Osteoblast (primary cell): ENCODE results near the gene CD8B2. TPM values are rescaled to one million over a fixed set of nuclear protein-coding genes. Genes with fewer than 3 reads are reported as not detected.
A peak's percentile ranks its signal among the peaks of the same experiment; 100 is the strongest.

Experiments used
- DNase-seq: peaks from one replicate; pipeline ENCODE4 v3.0.0; 2011; ENCODE audit warnings: low spot score, mixed read lengths; ENCODE audit not compliant: insufficient read length; ENCODE audit errors: missing footprints
- H2AFZ ChIP-seq: 2 replicates; pipeline ENCODE4 v1.6.0; 2011; ENCODE audit warnings: mild to moderate bottlenecking, low read length
- H3K27ac ChIP-seq: 2 replicates; pipeline ENCODE4 v1.5.1; 2011; ENCODE audit warnings: mild to moderate bottlenecking, low read depth, low read length, moderate library complexity
- H3K27me3 ChIP-seq: 2 replicates; pipeline ENCODE4 v1.6.0; 2012; ENCODE audit warnings: mild to moderate bottlenecking, control low read depth, inconsistent platforms, low read length, moderate library complexity; ENCODE audit not compliant: insufficient read depth
- H3K36me3 ChIP-seq: 2 replicates; pipeline ENCODE4 v1.5.1; 2011; ENCODE audit warnings: mild to moderate bottlenecking, low read length, control low read depth, moderate library complexity; ENCODE audit not compliant: insufficient read depth
- H3K4me1 ChIP-seq: 2 replicates; pipeline ENCODE4 v1.5.1; 2011; ENCODE audit warnings: mild to moderate bottlenecking, low read length, control low read depth, moderate library complexity; ENCODE audit not compliant: insufficient read depth
- H3K4me2 ChIP-seq: 2 replicates; pipeline ENCODE4 v1.6.0; 2011; ENCODE audit warnings: mild to moderate bottlenecking, low read length; ENCODE audit not compliant: insufficient read depth
- H3K4me3 ChIP-seq: fragments of 200-600 bp; sonication (generic); 3 replicates; pipeline ENCODE4 v1.5.1; 2012; ENCODE audit warnings: mild to moderate bottlenecking, low read length, inconsistent platforms; ENCODE audit not compliant: insufficient read depth
- H3K79me2 ChIP-seq: 2 replicates; pipeline ENCODE4 v1.6.0; 2012; ENCODE audit warnings: mild to moderate bottlenecking, low read length, control low read depth, inconsistent platforms; ENCODE audit not compliant: insufficient read depth
- H3K9me3 ChIP-seq: 2 replicates; pipeline ENCODE4 v1.5.1; 2011; ENCODE audit warnings: low read depth, low read length, control low read depth
- H4K20me1 ChIP-seq: 2 replicates; pipeline ENCODE4 v1.6.0; 2012; ENCODE audit warnings: mild to moderate bottlenecking, low read length, control low read depth; ENCODE audit not compliant: insufficient read depth
- CTCF ChIP-seq: IDR thresholded peaks from 2 replicates; pipeline ENCODE4 v1.5.1; 2011; ENCODE audit warnings: mild to moderate bottlenecking, low read depth, low read length, moderate library complexity; ENCODE audit errors: extremely low read depth
- total RNA-seq: library from RNA; depleted of rRNA; stranded (reverse); fragments of >200 nt; gene quantifications from 2 replicates; pipeline ENCODE4 v1.2.3, GENCODE V29; 2012

CD8B2 gene
- total RNA-seq, 1 donor = not detected

GRCh38 chr2:106542746-106543359 lies 55.7 kb downstream of the CD8B2 start:
- Histone ChIP-seq H4K20me1 (no peaks in the 10 kb centered on the region), H3K4me3 (peak overlapping the region; percentile 43), H3K4me1 (no peaks in the 10 kb centered on the region), H3K27me3 (peaks cover 11% of the 10 kb centered on the region), H3K4me2 (peak overlapping the region; percentile 71), H3K36me3 (no peaks in the 10 kb centered on the region), H2AFZ (peak overlapping the region; percentile 69), H3K9me3 (no peaks in the 10 kb centered on the region), H3K79me2 (no peaks in the 10 kb centered on the region), H3K27ac (no peak overlapping the region)
- peak; percentile 89 for TF ChIP-seq CTCF
- peak; percentile 85 for DNase-seq

- no peak overlapping the region for H3K27ac ChIP-seq
- no peaks in the 10 kb centered on the region for H3K9me3 ChIP-seq
- TF ChIP-seq CTCF = no peak
- H2AFZ ChIP-seq = no peak overlapping the region
- H3K79me2 ChIP-seq = no peaks in the 10 kb centered on the region
- H3K4me1 ChIP-seq = no peaks in the 10 kb centered on the region
- H3K36me3 ChIP-seq = no peaks in the 10 kb centered on the region
- H3K4me2 ChIP-seq = no peak overlapping the region
- no peak for DNase-seq
- H3K4me3 ChIP-seq = no peak overlapping the region
- no peaks in the 10 kb centered on the region for H4K20me1 ChIP-seq
- H3K27me3 ChIP-seq = peaks cover 11% of the 10 kb centered on the region
These were observed 57.8 kb downstream of the CD8B2 start for GRCh38 chr2:106545007-106545406.

GRCh38 chr2:106546391-106546990 lies 59.3 kb downstream of the CD8B2 start:
- DNase-seq = no peak
- Histone ChIP-seq H3K27ac (no peak overlapping the region), H2AFZ (no peak overlapping the region), H3K4me1 (no peaks in the 10 kb centered on the region), H3K9me3 (no peaks in the 10 kb centered on the region), H3K36me3 (no peaks in the 10 kb centered on the region), H3K4me3 (no peak overlapping the region), H3K4me2 (no peak overlapping the region), H3K79me2 (no peaks in the 10 kb centered on the region), H4K20me1 (no peaks in the 10 kb centered on the region), H3K27me3 (peaks cover 11% of the 10 kb centered on the region)
- TF ChIP-seq CTCF = no peak

- Histone ChIP-seq H3K4me3 (no peak overlapping the region), H3K4me2 (no peak overlapping the region), H3K9me3 (no peaks in the 10 kb centered on the region), H3K4me1 (no peaks in the 10 kb centered on the region), H3K27ac (no peak overlapping the region), H3K27me3 (peaks cover 11% of the 10 kb centered on the region), H2AFZ (no peak overlapping the region), H3K36me3 (no peaks in the 10 kb centered on the region), H4K20me1 (no peaks in the 10 kb centered on the region), H3K79me2 (no peaks in the 10 kb centered on the region)
- TF ChIP-seq CTCF = no peak
- DNase-seq = no peak
These were observed 60.2 kb downstream of the CD8B2 start for GRCh38 chr2:106547164-106547903.
